Kidney (tissue), 14 donors: ENCODE measurements around the gene ACVR1. TPM values are rescaled to one million over a fixed set of nuclear protein-coding genes. Genes with fewer than 3 reads are reported as not detected.

ENCODE experiments used
- DNase-seq, 5 donors: peaks; one replicate each; pipeline ENCODE4 v3.0.0-alpha.2; 2013 to 2020
- FAIRE-seq: peaks from 2 replicates; lab custom pipeline; 2012; peaks lifted over from hg19 to GRCh38; lab: Jason Lieb, UNC
- H3K27ac ChIP-seq, 2 donors: one replicate each; pipeline ENCODE4 v1.7.0; 2013; ENCODE audit warnings: low read depth in 2 of 2, low read length in 2 of 2, inconsistent platforms in 1 of 2
- H3K27me3 ChIP-seq: one replicate; pipeline ENCODE4 v1.7.1; 2013; ENCODE audit warnings: low read length, inconsistent platforms; ENCODE audit not compliant: control insufficient read depth, insufficient read depth
- H3K36me3 ChIP-seq, 3 donors: one replicate each; pipeline versions ENCODE4 v1.7.0 to v1.7.1; 2013; ENCODE audit warnings: low read length in 3 of 3, control low read depth in 1 of 3, inconsistent platforms in 1 of 3; ENCODE audit not compliant: insufficient read depth in 3 of 3, control insufficient read depth in 2 of 3
- H3K4me1 ChIP-seq, 3 donors: one replicate each; pipeline versions ENCODE4 v1.7.0 to v1.7.1; 2013; ENCODE audit warnings: low read length in 3 of 3, inconsistent platforms in 1 of 3, low read depth in 1 of 3; ENCODE audit not compliant: control insufficient read depth in 2 of 3, insufficient read depth in 2 of 3
- H3K4me3 ChIP-seq, 3 donors: one replicate each; pipeline versions ENCODE4 v1.7.0 to v1.8.1; 2013; ENCODE audit warnings: low read length in 3 of 3, control low read depth in 1 of 3, inconsistent platforms in 1 of 3
- H3K9ac ChIP-seq, 3 donors: one replicate each; pipeline versions ENCODE4 v1.7.0 to v1.7.1; 2013; ENCODE audit warnings: low read length in 3 of 3, control low read depth in 1 of 3, inconsistent platforms in 1 of 3
- H3K9me3 ChIP-seq, 3 donors: one replicate each; pipeline versions ENCODE4 v1.7.0 to v1.7.1; 2013; ENCODE audit warnings: low read length in 3 of 3, control low read depth in 1 of 3, inconsistent platforms in 1 of 3; ENCODE audit not compliant: control insufficient read depth in 2 of 3, insufficient read depth in 1 of 3
- CTCF ChIP-seq: IDR thresholded peaks from 3 replicates; pipeline ENCODE4 v1.5.1; 2012; ENCODE audit warnings: mild to moderate bottlenecking, moderate library complexity, borderline replicate concordance; ENCODE audit not compliant: insufficient read depth; ENCODE audit errors: extremely low read depth
- intact Hi-C: fragments of 100-400 bp; cut with DNase I; formaldehyde crosslinking; loops from one replicate; pipeline ENCODE4 v1.11.1; 2022
- polyA plus RNA-seq: library from polyadenylated mRNA; stranded (reverse); fragments of 350-450 nt; fragmentation: Illumina TruSeq; extraction: RNeasy Lipid Tissue Mini Kit (QIAGEN cat#74804); gene quantifications from one replicate; pipeline ENCODE4 v1.2.3, GENCODE V29; 2014; ENCODE audit warnings: low read depth, low replicate concordance; ENCODE audit not compliant: insufficient read depth
- total RNA-seq: library from RNA; stranded (reverse); fragmentation: NEBNext Ultra II Directional; extraction: Animal tissue kit (Norgen Biotek cat#: 25700); gene quantifications from one replicate; pipeline ENCODE4 v1.2.1, GENCODE V29; 2021
- donor health status: control.
- donor health status: control.
- donor health status: control.
- donor health status: control.
- donor health status: control.
- donor health status: DM: yes; HTN: yes; CAD: no.
- donor health status: Normal renal cell carcinoma (clear cell type).

ACVR1 gene
- total and polyA plus RNA-seq, 2 donors from 2014 or later, result 16.3 to 38.3 TPM

GRCh38 chr2:157858846-157859245 is 17.3 kb downstream of the ACVR1 start:
- Histone ChIP-seq H3K36me3 (no peaks in the 10 kb centered on the region), H3K9me3 (no peaks in the 10 kb centered on the region), H3K27me3 (no peaks in the 10 kb centered on the region), H3K4me1 (peaks cover 0 to 7% (median 0%) of the 10 kb centered on the region in 3 donors), H3K4me3 (no peak overlapping the region), H3K27ac (no peak overlapping the region), H3K9ac (no peak overlapping the region)
- no peak for FAIRE-seq
- DNase-seq, result no peak
- intact Hi-C loops, result no loop called here
- no peak for TF ChIP-seq CTCF

DNA sequence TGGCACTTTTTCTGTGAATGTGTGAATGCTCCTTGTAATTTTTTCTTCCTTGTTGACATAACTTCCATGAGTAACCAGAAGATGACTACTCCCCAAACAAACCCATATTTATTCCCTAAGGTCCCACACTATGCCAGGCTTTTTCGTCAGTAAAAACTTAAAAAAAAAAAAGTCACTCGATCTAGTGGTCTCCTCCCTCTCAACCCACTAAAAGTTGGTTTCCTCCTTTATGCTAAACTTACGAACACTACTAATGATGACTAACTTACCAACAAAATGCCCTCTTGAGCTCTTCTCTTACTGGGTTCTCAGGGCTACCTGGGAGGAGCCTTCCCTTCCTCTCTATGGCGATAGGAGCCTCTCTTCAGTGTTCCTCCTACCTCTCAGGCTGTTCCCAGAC is 18.2 kb downstream of the ACVR1 start:
- Histone ChIP-seq H3K4me1 (peaks cover 0 to 10% (median 0%) of the 10 kb centered on the region in 3 donors), H3K9ac (no peak overlapping the region), H3K36me3 (no peaks in the 10 kb centered on the region), H3K9me3 (no peaks in the 10 kb centered on the region), H3K27ac (no peak overlapping the region), H3K27me3 (no peaks in the 10 kb centered on the region), H3K4me3 (no peak overlapping the region)
- no peak for DNase-seq
- no peak for FAIRE-seq
- intact Hi-C loops, result no loop called here
- TF ChIP-seq CTCF, result no peak

- H3K36me3 ChIP-seq, result no peaks in the 10 kb centered on the region
- no peaks in the 10 kb centered on the region for H3K27me3 ChIP-seq
- FAIRE-seq, result no peak
- no peak overlapping the region for H3K9ac ChIP-seq
- H3K9me3 ChIP-seq, result no peaks in the 10 kb centered on the region
- TF ChIP-seq CTCF, result no peak
- H3K27ac ChIP-seq, result no peak overlapping the region
- H3K4me1 ChIP-seq, result peaks cover 0 to 10% (median 0%) of the 10 kb centered on the region in 3 donors
- no peak for DNase-seq
- intact Hi-C loops, result no loop called here
- H3K4me3 ChIP-seq, result no peak overlapping the region
These were observed 20.0 kb downstream of the ACVR1 start for GRCh38 chr2:157856187-157856515.

- Histone ChIP-seq H3K4me3 (no peak overlapping the region), H3K27me3 (no peaks in the 10 kb centered on the region), H3K4me1 (peaks cover 0 to 10% (median 0%) of the 10 kb centered on the region in 3 donors), H3K36me3 (no peaks in the 10 kb centered on the region), H3K9me3 (no peaks in the 10 kb centered on the region), H3K27ac (no peak overlapping the region), H3K9ac (no peak overlapping the region)
- intact Hi-C loops, result no loop called here
- no peak for FAIRE-seq
- TF ChIP-seq CTCF, result no peak
- no peak for DNase-seq
These were observed 22.3 kb downstream of the ACVR1 start for GRCh38 chr2:157853820-157854219.
